ENCODE measurements around the gene SAYSD1. TPM values are rescaled to one million over a fixed set of nuclear protein-coding genes. Genes with fewer than 3 reads are reported as not detected.
A peak's percentile ranks its signal among the peaks of the same experiment; 100 is the strongest.
"Not testable (repeated sequence)": the region's sequence is repeated elsewhere in the genome, so short reads cannot be mapped to it uniquely, and the experiment has no call there.

Gene SAYSD1, protein sequence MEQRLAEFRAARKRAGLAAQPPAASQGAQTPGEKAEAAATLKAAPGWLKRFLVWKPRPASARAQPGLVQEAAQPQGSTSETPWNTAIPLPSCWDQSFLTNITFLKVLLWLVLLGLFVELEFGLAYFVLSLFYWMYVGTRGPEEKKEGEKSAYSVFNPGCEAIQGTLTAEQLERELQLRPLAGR
- total RNA-seq, result 6.7 TPM
- long read RNA-seq, transcript SAYSD1-201 (2 exons, 2,020 nt), result major isoform, 10 of 13 reads
- long read RNA-seq, partial matches to known transcripts, result 0 of 13 reads
- long read RNA-seq, other reads (novel, unspliced or antisense), result 2 of 13 reads

DNA sequence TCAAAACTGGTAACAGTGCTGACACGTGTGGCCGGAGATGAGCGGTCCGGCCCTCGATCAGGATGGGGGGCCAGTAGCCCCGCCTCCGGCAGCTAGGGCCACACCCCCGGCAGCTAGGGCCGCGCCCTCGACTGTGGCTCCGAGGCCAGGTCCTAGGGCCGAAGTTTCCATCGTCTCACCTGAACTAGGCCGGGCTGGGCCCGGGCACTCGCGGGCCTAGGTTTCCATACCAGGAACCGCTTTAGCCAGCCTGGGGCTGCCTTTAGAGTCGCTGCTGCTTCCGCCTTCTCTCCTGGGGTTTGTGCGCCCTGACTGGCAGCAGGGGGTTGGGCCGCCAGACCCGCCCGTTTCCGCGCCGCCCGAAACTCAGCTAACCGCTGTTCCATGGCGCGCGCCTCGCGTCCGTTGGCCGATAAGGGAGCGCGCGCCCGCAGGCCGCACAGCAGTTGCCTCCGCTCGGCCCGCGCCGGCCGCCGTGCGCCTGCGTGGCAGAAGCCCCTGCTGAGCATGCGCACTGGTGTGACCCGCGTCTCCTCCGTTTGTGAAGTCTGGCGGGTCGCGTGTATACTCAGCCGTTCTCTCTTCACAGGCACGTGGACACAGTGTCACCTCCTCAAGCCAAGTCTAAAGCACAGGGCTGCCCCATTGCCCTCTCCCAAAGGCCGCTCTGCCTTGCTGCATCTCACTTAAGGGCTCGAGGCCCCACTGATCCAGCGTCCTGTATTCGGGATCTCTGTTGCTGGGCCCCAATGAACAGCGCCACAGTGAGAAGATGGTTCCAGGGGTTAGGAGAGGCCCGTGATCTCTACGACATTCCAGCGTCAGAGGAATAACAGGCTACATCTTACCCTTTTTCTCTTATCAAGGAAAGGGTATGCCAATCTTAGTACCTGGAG is at the start of gene SAYSD1:
Gene SAYSD1, minus strand, starts transcription at position 483 of the 896 bp plus-strand sequence. Its CDS starts 97 bp downstream, at position 386.
- peak; percentile 94 for DNase-seq (ENCODE audit: low spot score)
- intact Hi-C loops (cut with DNase I), result no loop called here

DNA sequence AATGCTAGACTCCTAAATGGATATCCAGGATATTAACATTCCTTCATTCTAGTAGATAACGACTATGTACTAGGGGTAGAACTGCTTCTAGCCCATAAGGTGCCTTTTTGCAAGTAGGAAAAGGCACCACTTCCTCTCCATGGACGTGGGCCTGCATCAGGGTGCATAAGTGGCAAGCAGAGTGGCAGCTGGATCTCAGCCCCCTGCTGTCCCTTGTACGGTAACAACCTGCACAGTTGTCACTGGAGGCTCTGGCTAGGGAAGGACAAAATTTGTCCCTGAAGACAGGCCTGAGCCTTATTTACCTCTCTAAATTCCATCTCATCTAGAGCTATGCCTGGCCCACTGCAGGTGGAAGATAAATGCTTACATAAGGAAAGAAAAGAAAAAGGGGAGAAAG is 42.5 kb upstream of the SAYSD1 start:
- intact Hi-C loops (cut with DNase I), result no loop called here

DNA sequence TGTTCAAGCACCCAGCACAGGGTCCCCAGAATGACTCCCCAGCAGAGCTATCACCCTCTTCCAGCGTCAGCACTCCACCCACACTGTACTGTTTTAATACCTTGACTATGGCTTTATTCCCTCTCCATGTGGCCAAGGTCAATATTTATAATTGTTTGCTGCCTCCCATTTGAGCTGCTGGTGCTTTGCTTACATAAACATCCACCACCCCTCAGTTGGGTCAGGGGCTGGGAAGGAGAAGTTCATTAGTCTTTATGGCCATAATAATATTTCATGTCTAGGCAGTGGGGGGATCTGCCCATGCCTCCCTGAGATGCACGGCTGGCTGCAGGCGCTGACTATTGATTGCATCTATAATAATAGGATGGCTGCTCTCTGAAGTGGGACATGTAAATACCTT is 41.8 kb upstream of the SAYSD1 start:
- intact Hi-C loops (cut with DNase I), result no loop called here
- no peak for DNase-seq (ENCODE audit: low spot score)

More for the DNA sequence above, 42.5 kb upstream of the SAYSD1 start:
- DNase-seq (ENCODE audit: low spot score), result no peak

DNA sequence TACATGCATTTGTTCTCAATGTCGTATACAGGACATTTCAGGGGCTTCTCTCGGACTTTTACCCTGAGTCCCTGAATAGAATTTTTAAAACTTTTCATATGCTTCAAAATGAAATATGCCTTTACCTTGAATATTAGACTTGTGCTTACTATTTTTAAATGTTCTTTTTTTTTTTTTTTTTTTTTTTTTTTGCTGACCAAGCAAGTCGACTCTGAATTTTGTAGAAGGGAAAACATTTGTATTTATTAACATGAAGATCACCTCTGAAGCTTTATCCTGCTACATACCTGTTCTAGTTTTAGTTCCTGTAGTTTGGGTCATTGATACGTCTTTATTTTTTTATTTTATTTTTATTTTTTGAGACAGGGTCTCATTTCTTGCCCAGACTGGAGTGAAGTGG is 39.7 kb upstream of the SAYSD1 start:
- intact Hi-C loops (cut with DNase I), result no loop called here
- no peak for DNase-seq (ENCODE audit: low spot score)

DNA sequence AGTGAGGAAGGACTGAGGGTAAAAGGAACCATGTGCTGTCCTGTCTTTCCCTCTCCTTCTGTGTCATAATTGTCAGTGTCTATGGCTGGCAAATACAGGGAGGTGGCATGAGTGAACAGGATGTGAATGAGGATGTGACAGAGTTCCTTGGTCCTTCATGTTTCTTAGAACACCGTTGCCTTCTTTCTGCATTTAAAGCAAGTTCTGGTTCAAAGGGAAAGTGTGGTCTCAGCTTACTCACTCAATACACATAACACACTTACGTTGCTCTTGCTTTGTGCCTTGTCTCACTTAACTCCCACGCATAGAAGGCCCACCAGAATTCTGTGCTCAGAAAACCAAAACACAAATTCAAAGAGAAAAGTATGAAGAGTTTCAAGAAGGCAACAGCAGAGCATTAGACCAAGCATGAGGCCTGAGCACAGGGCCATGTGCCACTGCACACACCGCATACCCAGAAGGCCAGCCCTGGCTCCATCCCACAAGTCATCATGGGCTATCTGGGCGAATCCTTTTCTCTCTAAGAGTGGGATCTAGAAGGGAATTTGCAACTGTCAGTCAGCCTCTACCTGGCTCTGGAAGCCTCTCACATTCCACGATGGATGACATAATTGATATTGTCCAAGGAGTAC is 38.9 kb upstream of the SAYSD1 start:
- no peak for DNase-seq (ENCODE audit: low spot score)
- intact Hi-C loops (cut with DNase I), result no loop called here

DNA sequence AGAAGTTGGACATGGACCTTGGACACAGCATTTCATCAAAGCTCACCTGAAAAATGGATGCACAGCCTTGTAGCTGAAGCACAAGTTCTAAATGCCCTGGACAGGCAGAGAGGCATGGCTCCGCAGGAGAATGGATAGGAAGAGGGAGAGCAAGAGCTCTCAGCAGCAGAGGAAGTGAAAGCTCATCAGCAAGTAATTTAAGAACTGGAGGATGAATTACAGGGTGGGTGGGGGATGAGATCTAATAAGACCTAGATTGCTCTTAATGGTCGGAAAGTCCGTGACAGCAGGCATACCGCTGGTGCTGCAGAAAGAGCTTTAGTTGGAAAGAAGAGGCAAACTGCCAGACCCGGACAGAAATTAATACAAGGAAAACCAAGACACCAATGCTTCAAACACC is 37.3 kb upstream of the SAYSD1 start:
- intact Hi-C loops (cut with DNase I), result no loop called here
- no peak for DNase-seq (ENCODE audit: low spot score)

DNA sequence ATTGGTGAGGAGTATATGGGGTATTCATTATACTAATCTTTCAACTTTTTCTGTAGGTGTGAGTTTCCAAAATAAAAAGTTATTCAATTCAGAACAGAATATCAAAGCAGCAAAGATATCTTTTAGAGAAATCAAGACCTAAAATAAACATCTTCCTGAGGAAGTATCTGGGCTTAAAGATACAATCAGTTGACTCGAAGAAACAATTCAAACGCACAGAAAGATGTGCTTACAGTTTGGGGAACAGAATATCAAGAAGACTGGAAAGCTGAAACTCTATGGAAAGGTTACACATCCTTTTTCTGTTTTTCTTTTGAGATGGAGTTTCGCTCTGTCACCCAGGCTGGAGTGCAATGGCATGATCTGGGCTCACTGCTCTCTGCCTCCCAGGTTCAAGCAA is 36.2 kb upstream of the SAYSD1 start:
- intact Hi-C loops (cut with DNase I), result no loop called here

DNA sequence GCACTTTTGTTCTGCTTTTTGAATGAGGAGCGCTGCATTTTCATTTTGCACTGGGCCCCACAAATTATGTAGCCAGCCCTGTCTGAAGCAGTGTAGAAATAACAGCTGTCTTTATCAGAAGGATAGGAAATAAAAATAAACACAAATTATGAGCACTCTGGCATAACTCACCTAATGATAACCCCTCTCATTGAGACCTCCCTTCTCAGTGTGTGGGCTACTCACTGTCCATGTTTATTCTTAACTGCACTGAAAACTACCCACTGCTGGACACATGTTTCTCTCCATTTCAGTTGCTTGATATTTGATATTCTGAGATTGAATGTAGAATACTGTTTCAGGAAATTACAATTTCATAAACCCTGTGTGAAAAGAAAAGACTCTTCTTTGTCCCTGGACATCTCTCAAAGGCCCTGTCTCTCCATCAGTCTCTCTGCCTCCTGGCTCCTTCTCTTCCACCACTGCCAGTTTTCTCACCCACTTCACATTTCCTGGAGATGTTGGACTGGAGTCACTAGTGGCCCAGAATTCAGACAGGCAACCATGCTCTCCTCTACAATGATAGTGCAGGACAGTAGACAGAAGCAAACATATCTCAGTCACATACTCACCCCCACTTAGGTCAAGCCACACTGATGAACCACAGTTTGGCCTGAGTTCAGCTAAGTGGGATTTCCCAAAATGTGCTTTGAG is 29.6 kb upstream of the SAYSD1 start:
- intact Hi-C loops (cut with DNase I), result no loop called here
- no peak for DNase-seq (ENCODE audit: low spot score)

More for the DNA sequence above, 36.2 kb upstream of the SAYSD1 start:
- no peak for DNase-seq (ENCODE audit: low spot score)

DNA sequence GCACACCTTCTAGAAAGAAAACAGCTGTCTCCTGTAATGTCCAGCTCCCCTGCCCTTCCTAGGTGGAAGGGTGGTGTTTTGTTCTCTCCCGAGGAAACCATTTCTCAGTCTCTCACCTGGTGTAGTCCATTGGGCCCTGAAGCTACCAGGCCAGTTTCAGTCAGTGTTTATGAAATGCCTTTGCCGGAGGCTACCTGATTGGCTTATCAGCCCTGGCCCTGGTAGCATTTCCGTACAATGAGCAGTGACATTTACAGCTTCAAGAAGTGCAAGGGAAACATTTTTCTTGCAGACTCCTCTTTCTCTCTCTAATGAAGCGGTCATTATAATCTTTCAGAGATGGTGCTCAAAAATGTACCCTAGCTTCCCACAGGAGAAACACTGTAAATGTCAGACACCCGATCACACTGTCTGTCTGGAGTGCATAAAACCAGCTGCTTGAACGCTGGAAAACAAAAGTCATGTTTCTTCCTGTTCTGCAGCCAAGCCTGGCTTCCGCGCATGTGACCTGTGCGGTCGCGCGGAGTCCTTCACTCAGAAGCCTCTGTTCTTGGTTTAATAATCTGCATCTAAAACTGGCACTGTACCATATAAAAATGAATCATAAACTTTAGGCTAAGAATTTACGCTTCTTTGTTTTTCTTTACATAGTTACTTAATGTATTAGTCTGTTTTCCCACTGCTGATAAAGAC is 28.4 kb upstream of the SAYSD1 start:
- DNase-seq (ENCODE audit: low spot score), result no peak
- intact Hi-C loops (cut with DNase I), result no loop called here

DNA sequence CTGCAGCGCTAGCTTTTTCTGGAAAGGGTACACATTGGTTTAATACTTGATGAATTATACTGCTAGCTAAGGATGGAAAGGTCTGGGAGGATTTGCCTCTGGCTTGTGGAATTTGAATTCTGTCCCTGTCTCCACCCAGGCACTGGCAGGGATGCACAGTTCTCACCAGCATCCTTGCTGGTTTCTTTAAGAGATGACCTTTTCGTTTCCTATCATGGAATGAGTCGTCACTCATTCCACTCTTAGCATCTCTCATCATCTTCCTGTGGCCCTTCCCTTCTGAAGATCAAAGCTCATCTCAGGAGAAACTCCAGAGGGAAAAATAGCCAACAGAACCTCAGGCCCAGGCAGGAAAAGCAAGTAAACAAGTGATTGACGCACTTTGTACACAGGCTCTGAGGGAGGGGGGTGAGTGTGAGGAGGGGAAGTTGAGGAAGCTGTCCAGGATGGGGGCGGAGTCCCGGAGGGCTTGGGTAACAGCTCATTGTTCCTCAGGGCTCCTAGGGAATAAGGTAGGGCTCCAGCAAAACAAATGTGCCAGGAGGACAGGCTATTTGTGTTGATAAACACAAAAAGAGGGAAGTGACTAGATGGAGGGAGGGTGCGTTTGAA is 25.7 kb upstream of the SAYSD1 start:
- DNase-seq (ENCODE audit: low spot score), result no peak
- intact Hi-C loops (cut with DNase I), result no loop called here

DNA sequence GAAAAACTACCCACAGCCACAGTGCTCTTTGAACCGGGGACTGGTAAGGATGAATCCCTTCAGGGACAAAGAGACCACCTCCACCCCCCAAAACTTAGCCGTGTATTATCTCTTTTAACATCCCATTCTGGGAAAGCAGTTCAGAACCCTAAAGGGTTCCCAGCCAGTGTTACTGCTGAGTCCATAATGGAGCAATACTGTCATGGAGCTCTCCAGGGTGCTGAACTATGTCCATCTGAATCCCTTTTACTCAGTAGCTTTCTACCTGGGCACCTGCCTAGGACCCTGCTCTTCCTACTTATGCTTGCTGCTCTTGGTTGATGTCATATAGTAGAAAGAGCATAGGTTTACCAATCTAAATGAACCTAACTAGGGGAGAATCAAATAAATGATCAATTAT is 22.3 kb upstream of the SAYSD1 start:
- intact Hi-C loops (cut with DNase I), result no loop called here
- no peak for DNase-seq (ENCODE audit: low spot score)

DNA sequence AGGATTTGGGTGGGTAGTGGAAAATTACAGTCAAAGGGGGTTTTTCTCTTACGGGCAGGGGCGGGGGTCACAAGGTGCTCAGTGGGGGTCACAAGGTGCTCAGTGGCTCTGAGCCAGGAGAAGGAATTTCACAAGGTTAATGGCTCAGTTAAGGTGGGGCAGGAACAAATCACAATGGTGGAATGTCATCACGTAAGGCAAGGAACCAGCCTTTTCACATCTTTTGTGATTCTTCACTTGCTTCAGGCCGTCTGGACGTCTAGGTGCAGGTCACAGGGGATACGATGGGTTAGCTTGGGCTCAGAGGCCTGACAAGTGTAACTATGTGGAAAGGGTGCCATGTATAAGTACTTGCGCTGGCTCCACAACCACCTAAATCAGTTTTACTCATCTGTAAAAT is 21.2 kb upstream of the SAYSD1 start:
- intact Hi-C loops (cut with DNase I); DNase-seq (ENCODE audit: low spot score): not testable (repeated sequence)

DNA sequence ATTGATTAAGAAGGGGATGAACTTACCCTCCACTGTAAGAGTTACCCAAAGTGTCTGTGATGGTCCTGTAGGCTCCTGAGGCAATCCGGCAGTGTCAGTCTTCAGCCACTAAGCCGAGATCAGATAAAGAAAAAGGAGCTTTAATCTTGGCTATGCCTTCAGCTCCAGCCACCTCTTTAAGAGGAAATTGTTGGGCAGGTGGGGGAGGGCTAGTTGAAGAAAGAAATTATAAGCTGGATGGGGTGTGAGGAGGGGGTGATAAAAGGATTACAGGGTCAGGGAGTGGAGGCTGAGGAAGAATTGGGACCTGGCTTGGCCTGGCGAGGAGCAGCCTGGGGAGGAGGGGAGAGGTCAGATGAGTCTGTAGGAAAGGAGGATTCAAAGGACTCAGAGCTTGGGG is 19.8 kb upstream of the SAYSD1 start:
- DNase-seq (ENCODE audit: low spot score); intact Hi-C loops (cut with DNase I): not testable (repeated sequence)

DNA sequence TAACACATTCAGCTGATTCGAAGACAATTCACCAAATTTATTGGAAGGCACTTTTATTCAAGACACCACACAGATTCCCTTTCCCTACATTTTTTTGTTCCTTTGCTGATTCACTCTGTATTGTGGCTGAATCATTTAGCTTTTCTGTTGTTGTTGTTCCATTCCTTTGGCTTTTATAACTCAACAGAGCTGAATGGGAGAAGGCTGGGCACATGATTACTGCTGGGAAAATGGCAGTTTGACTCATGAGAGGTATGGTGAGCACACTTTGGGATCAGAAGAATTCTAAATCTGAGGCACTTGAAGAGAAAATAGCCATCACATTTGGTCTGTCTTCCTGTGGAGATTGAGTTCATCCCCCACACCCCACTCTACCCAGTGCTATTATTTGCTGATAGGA is 15.7 kb upstream of the SAYSD1 start:
- DNase-seq (ENCODE audit: low spot score), result no peak
- intact Hi-C loops (cut with DNase I), result no loop called here

DNA sequence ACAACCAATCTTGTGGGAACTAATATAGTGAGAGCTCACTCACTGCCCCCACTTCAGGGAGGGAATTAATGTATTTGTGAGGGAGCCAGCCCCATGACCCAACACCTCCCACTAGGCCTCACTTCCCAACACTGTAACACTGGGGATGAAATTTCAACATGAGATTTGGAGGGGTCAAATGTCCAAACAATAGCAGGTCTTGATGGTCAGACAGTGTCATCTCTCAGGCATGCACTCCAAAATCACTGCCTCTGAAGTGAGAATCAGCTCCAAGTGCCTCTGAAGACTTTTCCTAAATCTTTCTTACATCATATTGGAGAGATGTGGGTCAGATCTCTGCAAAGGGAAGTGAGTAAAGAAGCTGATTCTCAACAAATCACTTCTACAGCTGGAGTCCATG is 13.8 kb upstream of the SAYSD1 start:
- intact Hi-C loops (cut with DNase I), result no loop called here
- DNase-seq (ENCODE audit: low spot score), result no peak

DNA sequence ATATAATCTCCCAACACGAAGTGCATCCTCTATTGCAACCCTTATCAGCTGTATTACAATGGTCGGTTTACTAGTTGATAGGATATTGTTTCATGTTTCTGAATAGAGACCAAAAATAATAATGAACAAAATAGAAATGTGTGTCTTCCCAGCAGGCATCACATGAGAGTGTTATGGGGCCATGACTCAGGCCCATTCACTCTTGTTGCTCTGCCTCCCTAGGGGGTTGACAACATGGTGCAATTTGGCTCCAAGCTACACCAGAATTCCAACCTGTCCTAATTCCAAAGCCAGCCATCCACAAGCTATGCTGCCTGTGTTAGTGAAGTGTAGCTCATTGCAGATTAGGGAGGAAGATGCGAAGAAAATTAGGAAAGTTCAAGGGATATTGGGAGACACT is 13.1 kb upstream of the SAYSD1 start:
- DNase-seq (ENCODE audit: low spot score), result no peak
- intact Hi-C loops (cut with DNase I), result no loop called here

DNA sequence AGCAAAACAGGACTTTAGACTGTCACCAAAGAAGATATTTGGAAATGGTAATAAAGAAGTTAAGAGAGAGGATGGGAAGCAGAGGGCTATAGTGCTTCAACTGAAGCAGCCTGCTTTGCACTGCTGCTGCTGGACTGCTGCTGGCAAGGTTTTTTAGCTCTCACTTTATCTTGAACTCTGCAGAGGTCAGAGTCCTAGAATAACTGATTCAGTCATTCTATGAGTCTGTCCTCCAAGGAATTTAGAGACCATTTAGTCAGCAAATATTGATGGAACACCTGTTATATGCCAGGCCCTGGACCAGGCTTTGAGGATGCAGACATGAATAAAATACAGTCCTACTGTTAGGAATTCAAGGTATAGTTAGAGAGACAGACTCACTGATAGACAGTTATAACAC is 9.1 kb upstream of the SAYSD1 start:
- intact Hi-C loops (cut with DNase I), result no loop called here
- DNase-seq (ENCODE audit: low spot score), result no peak

DNA sequence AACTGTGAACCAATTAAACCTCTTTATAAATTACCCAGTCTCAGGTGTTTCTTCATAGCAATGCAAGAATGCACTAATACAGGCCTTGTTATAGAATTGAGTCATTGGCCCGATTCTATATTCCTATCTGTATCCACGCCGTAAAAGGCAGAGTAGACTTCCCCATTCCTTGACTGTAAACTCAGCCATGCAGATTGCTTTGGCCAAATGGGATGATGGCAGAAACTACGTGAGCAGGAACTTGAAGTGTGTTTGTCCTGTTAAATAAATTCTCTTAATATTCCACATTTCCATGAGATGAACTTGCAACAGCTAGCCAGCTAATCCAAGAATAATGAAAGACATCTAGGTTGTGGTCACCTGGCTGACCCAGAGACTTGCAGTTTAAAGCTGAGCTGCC is 3.9 kb upstream of the SAYSD1 start:
- no peak for DNase-seq (ENCODE audit: low spot score)
- intact Hi-C loops (cut with DNase I), result no loop called here

DNA sequence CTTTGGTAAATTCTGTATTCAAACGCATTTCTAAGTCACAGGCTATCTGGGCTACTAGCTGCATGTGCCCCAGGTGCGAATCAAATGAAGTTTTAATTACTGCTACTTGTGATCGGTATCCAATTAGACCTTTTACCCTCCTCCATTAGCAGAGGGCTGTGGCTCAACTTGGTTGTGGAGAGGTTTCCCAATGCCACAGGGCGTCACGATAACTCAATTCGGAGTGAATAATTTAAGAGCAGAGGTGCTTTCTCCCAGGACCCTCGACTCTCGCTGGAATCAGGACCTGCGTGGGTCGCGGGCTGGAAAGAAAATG is 640 bp downstream of the SAYSD1 start:
- intact Hi-C loops (cut with DNase I), result no loop called here
- no peak for DNase-seq (ENCODE audit: low spot score)

Data from cardiac septum (tissue), 1 donor.